CD4-positive, alpha-beta T cell (primary cell): ENCODE measurements around the gene PCDHB7. TPM values are rescaled to one million over a fixed set of nuclear protein-coding genes. Genes with fewer than 3 reads are reported as not detected.
"Not testable (repeated sequence)": the region's sequence is repeated elsewhere in the genome, so short reads cannot be mapped to it uniquely, and the experiment has no call there.

Source experiments
- ATAC-seq: fragments of 200-7000 bp; cut with Tn5 transposase; one replicate; pipeline ENCODE4 v1.10.0; 2022; ENCODE audit warnings: mild to moderate bottlenecking; ENCODE audit not compliant: poor library complexity
- CTCF ChIA-PET: fragments of 350-600 bp; sonication (Branson Sonifier 250); formaldehyde crosslinking; loops from one replicate; lab custom pipeline; 2021; ENCODE audit warnings: antibody characterized with exemption, inconsistent platforms; lab: Charles Lee
- POLR2A ChIA-PET: fragments of 350-600 bp; sonication (Branson Sonifier 250); formaldehyde crosslinking; loops from one replicate; lab custom pipeline; 2021; ENCODE audit warnings: antibody characterized with exemption, inconsistent platforms; lab: Charles Lee
- DNase-seq, 14 experiments: peaks; one replicate each; pipeline ENCODE4 v3.0.0-alpha.2; 2013 to 2020; ENCODE audit warnings: mixed read lengths in 2 of 14
- H3K27ac ChIP-seq, 2 donors: one replicate each; pipeline versions ENCODE4 v1.5.1 to v1.7.0; 2013; ENCODE audit warnings: low read length in 2 of 2, low read depth in 1 of 2, mild to moderate bottlenecking in 1 of 2
- H3K27me3 ChIP-seq, 2 experiments: 1 replicate in 1 of 2; 2 replicates in 1 of 2; pipeline versions ENCODE4 v1.6.1 to v1.7.0; 2013; ENCODE audit warnings: low read length in 2 of 2, control low read depth in 1 of 2, mild to moderate bottlenecking in 1 of 2, moderate library complexity in 1 of 2; ENCODE audit not compliant: insufficient read depth in 2 of 2, control insufficient read depth in 1 of 2
- H3K36me3 ChIP-seq: one replicate; pipeline ENCODE4 v1.6.1; 2013; ENCODE audit warnings: low read length, control low read depth; ENCODE audit not compliant: insufficient read depth
- H3K4me1 ChIP-seq: one replicate; pipeline ENCODE4 v1.6.1; 2013; ENCODE audit warnings: low read length, control low read depth; ENCODE audit not compliant: insufficient read depth
- H3K4me3 ChIP-seq: one replicate; pipeline ENCODE4 v1.5.1; 2013; ENCODE audit warnings: mild to moderate bottlenecking, low read length, moderate library complexity
- H3K9me3 ChIP-seq, 2 experiments: 1 replicate in 1 of 2; 2 replicates in 1 of 2; pipeline versions ENCODE4 v1.6.1 to v1.7.0; 2013; ENCODE audit warnings: low read length in 2 of 2, mild to moderate bottlenecking in 2 of 2, control low read depth in 1 of 2, moderate library complexity in 1 of 2; ENCODE audit not compliant: control insufficient read depth in 1 of 2, insufficient read depth in 1 of 2
- H3K27ac Mint-ChIP-seq: one replicate; pipeline ENCODE4 v1.8.0; 2020; ENCODE audit warnings: mixed read lengths
- H3K27me3 Mint-ChIP-seq: one replicate; pipeline ENCODE4 v1.8.0; 2021; ENCODE audit warnings: mixed read lengths
- H3K36me3 Mint-ChIP-seq: one replicate; pipeline ENCODE4 v1.8.0; 2021; ENCODE audit warnings: low read depth, mixed read lengths
- H3K4me1 Mint-ChIP-seq: one replicate; pipeline ENCODE4 v1.8.0; 2021; ENCODE audit warnings: low read depth, mixed read lengths
- H3K4me3 Mint-ChIP-seq: one replicate; pipeline ENCODE4 v1.8.0; 2020; ENCODE audit warnings: mild to moderate bottlenecking, mixed read lengths
- H3K9me3 Mint-ChIP-seq: one replicate; pipeline ENCODE4 v1.8.0; 2020; ENCODE audit warnings: mixed read lengths
- CTCF ChIP-seq: fragments of 200-600 bp; IDR thresholded peaks from one replicate; pipeline ENCODE4 v1.8.0; 2022; ENCODE audit warnings: antibody characterized with exemption, mild to moderate bottlenecking
- intact Hi-C, 2 experiments: fragments of 100-400 bp; cut with DNase I in 1 of 2; cut with micrococcal nuclease in 1 of 2; formaldehyde crosslinking; loops; one replicate each; pipeline versions ENCODE4 v1.15.1 to v1.9.0; 2023 to 2025; cut with DNase I, micrococcal nuclease
- total RNA-seq, 174 experiments: library from RNA in 2 of 174; stranded (reverse) in 2 of 174; gene quantifications; one replicate each; pipeline ENCODE4 v1.2.3 and lab custom pipeline; 2021 to 2026

PCDHB7 gene
- total RNA-seq, 2 experiments from 2014 or later: not detected

GRCh38 chr5:141216035-141216434 is 43.6 kb downstream of the PCDHB7 start:
- H3K4me1 Mint-ChIP-seq, H3K9me3 Mint-ChIP-seq, CTCF ChIA-PET, H3K27ac ChIP-seq, H3K4me3 Mint-ChIP-seq, H3K4me1 ChIP-seq, ATAC-seq, H3K27ac Mint-ChIP-seq, POLR2A ChIA-PET, H3K36me3 Mint-ChIP-seq, H3K36me3 ChIP-seq, H3K4me3 ChIP-seq, DNase-seq, intact Hi-C loops: not testable (repeated sequence)
- H3K27me3 Mint-ChIP-seq: peaks cover 78% of the 10 kb centered on the region
- Histone ChIP-seq H3K9me3 (peaks cover 19 to 26% of the 10 kb centered on the region in 2 experiments), H3K27me3 (peaks cover 15 to 52% of the 10 kb centered on the region in 2 experiments)

GRCh38 chr5:141223112-141223783 is 50.8 kb downstream of the PCDHB7 start, which contains the start of gene PCDHB14:
Gene PCDHB14, plus strand, starts transcription at chr5:141223343. Its CDS starts 163 bp downstream, at chr5:141223506.
- intact Hi-C loops: loop anchor here (5.0 to 10.0 kb wide), 3 partner anchors 142 to 342 kb away; partner anchors contain the start of gene PCDHGA5 (in 1 of the 2)
- peaks cover 5% of the 10 kb centered on the region for H3K4me1 ChIP-seq
- no peaks in the 10 kb centered on the region for H3K36me3 ChIP-seq
- Mint-ChIP-seq H3K4me3 (peak within 1 kb of the TSS; percentile 27), H3K27ac (no peak within 1 kb of the TSS), H3K9me3 (peaks cover 6% of the 10 kb centered on the region), H3K4me1 (no peaks in the 10 kb centered on the region), H3K36me3 (peaks cover 8% of the 10 kb centered on the region), H3K27me3 (peaks cover 71% of the 10 kb centered on the region)
- DNase-seq (peak in 3 of 14 experiments; percentile 5 to 37 (median 31)), ATAC-seq (no peak)
- ChIA-PET CTCF (interaction anchor here (1.5 kb wide), 1 partner anchor 97 kb away, joined by 5 read pairs; the partner anchor contains the start of gene TAF7), POLR2A (interaction anchor here (0.7 kb wide), 1 partner anchor 14 kb away, joined by 3 read pairs; no protein-coding TSS in a partner anchor)
- TF ChIP-seq CTCF: no peak
- peaks cover 23 to 37% of the 10 kb centered on the region in 2 experiments for H3K9me3 ChIP-seq
- H3K4me3 ChIP-seq: no peak within 1 kb of the TSS
- no peak within 1 kb of the TSS for H3K27ac ChIP-seq
- H3K27me3 ChIP-seq: peaks cover 31 to 52% of the 10 kb centered on the region in 2 experiments

- H3K9me3 ChIP-seq: peaks cover 18 to 29% of the 10 kb centered on the region in 2 experiments
- H3K27ac Mint-ChIP-seq, ATAC-seq, H3K4me1 Mint-ChIP-seq, H3K4me3 ChIP-seq, H3K27ac ChIP-seq, CTCF ChIA-PET, H3K4me3 Mint-ChIP-seq, H3K4me1 ChIP-seq, POLR2A ChIA-PET, H3K36me3 ChIP-seq, H3K36me3 Mint-ChIP-seq, DNase-seq, H3K9me3 Mint-ChIP-seq: not testable (repeated sequence)
- H3K27me3 ChIP-seq: peaks cover 27 to 37% of the 10 kb centered on the region in 2 experiments
- peaks cover 66% of the 10 kb centered on the region for H3K27me3 Mint-ChIP-seq
- intact Hi-C loops: loop anchor here (5.0 to 10.0 kb wide), 3 partner anchors 140 to 340 kb away; partner anchors contain the start of gene PCDHGA5 (in 1 of the 2)
These were observed 52.4 kb downstream of the PCDHB7 start for GRCh38 chr5:141224844-141225243.

GRCh38 chr5:141225421-141225820 is 53.0 kb downstream of the PCDHB7 start:
- intact Hi-C loops: loop anchor here (10.0 kb wide), 2 partner anchors 139 to 339 kb away; partner anchors contain the start of gene PCDHGA5 (in 1 of the 2)
- H3K27ac Mint-ChIP-seq, POLR2A ChIA-PET, H3K36me3 Mint-ChIP-seq, H3K27ac ChIP-seq, H3K4me1 Mint-ChIP-seq, H3K36me3 ChIP-seq, H3K4me3 ChIP-seq, H3K4me1 ChIP-seq, DNase-seq, CTCF ChIA-PET, H3K9me3 Mint-ChIP-seq, H3K4me3 Mint-ChIP-seq, ATAC-seq: not testable (repeated sequence)
- Histone ChIP-seq H3K27me3 (peaks cover 27 to 37% of the 10 kb centered on the region in 2 experiments), H3K9me3 (peaks cover 18 to 33% of the 10 kb centered on the region in 2 experiments)
- peaks cover 61% of the 10 kb centered on the region for H3K27me3 Mint-ChIP-seq

Other genes with a start within 250 kb of the PCDHB7 start
- gene PCDHAC1, start 246.3 kb upstream of the PCDHB7 start, total RNA-seq: not detected
- not detected for gene PCDHAC2, start 206.2 kb upstream of the PCDHB7 start, total RNA-seq
- gene PCDHB1, start 121.3 kb upstream of the PCDHB7 start, total RNA-seq: not detected
- not detected for gene PCDHB2, start 78.0 kb upstream of the PCDHB7 start, total RNA-seq
- gene PCDHB3, start 72.2 kb upstream of the PCDHB7 start, total RNA-seq: not detected
- not detected for gene PCDHB4, start 50.8 kb upstream of the PCDHB7 start, total RNA-seq
- under 1 TPM in 1 of 2 experiments, not detected in 1; 0.08 TPM for gene PCDHB5, start 37.4 kb upstream of the PCDHB7 start, total RNA-seq
- not detected for gene PCDHB6, start 22.6 kb upstream of the PCDHB7 start, total RNA-seq
- gene PCDHB8, start 5.1 kb downstream of the PCDHB7 start, total RNA-seq: not detected
- not detected for gene PCDHB16, start 9.7 kb downstream of the PCDHB7 start, total RNA-seq
- not detected for gene PCDHB9, start 14.5 kb downstream of the PCDHB7 start, total RNA-seq
- gene PCDHB10, start 19.7 kb downstream of the PCDHB7 start, total RNA-seq: not detected
- not detected for gene PCDHB11, start 27.0 kb downstream of the PCDHB7 start, total RNA-seq
- not detected for gene PCDHB12, start 36.1 kb downstream of the PCDHB7 start, total RNA-seq
- not detected for gene PCDHB13, start 41.3 kb downstream of the PCDHB7 start, total RNA-seq
- gene PCDHB14, start 50.7 kb downstream of the PCDHB7 start, total RNA-seq: not detected
- not detected for gene PCDHB15, start 72.8 kb downstream of the PCDHB7 start, total RNA-seq
- gene SLC25A2, start 131.4 kb downstream of the PCDHB7 start, total RNA-seq: under 1 TPM in 1 of 2 experiments, not detected in 1; 0.22 TPM
- 10 to 100 TPM; 80.5 TPM for gene TAF7, start 148.1 kb downstream of the PCDHB7 start, total RNA-seq
- gene PCDHGA1, start 157.9 kb downstream of the PCDHB7 start, total RNA-seq: not detected
- gene PCDHGA2, start 166.1 kb downstream of the PCDHB7 start, total RNA-seq: not detected
- not detected for gene PCDHGA3, start 171.2 kb downstream of the PCDHB7 start, total RNA-seq
- under 1 TPM in 1 of 2 experiments, not detected in 1; 0.05 TPM for gene PCDHGB1, start 177.5 kb downstream of the PCDHB7 start, total RNA-seq
- under 1 TPM; 0.08 TPM for gene PCDHGA4, start 182.4 kb downstream of the PCDHB7 start, total RNA-seq
- gene PCDHGB2, start 187.3 kb downstream of the PCDHB7 start, total RNA-seq: under 1 TPM; 0.19 to 0.20 TPM
- under 1 TPM in 1 of 2 experiments, not detected in 1; 0.08 TPM for gene PCDHGA5, start 191.5 kb downstream of the PCDHB7 start, total RNA-seq
- gene PCDHGB3, start 197.6 kb downstream of the PCDHB7 start, total RNA-seq: under 1 TPM; 0.11 to 0.28 TPM
- under 1 TPM in 1 of 2 experiments, not detected in 1; 0.11 TPM for gene PCDHGA6, start 201.2 kb downstream of the PCDHB7 start, total RNA-seq
- not detected for gene PCDHGA7, start 210.1 kb downstream of the PCDHB7 start, total RNA-seq
- not detected for gene PCDHGB4, start 215.1 kb downstream of the PCDHB7 start, total RNA-seq
- gene PCDHGA8, start 220.0 kb downstream of the PCDHB7 start, total RNA-seq: not detected
- gene PCDHGB5, start 225.3 kb downstream of the PCDHB7 start, total RNA-seq: under 1 TPM; 0.14 to 0.20 TPM
- not detected for gene PCDHGA9, start 230.1 kb downstream of the PCDHB7 start, total RNA-seq
- gene PCDHGB6, start 235.4 kb downstream of the PCDHB7 start, total RNA-seq: under 1 TPM in 1 of 2 experiments, not detected in 1; 0.06 TPM
- gene PCDHGA10, start 240.3 kb downstream of the PCDHB7 start, total RNA-seq: under 1 TPM in 1 of 2 experiments, not detected in 1; 0.08 TPM
- gene PCDHGB7, start 245.0 kb downstream of the PCDHB7 start, total RNA-seq: not detected
- not detected for gene PCDHGA11, start 248.4 kb downstream of the PCDHB7 start, total RNA-seq